Suprapubic skin (tissue), 4 donors: ENCODE results near the gene RWDD3.

ENCODE experiments used
- POLR2A ChIP-seq, 2 donors: fragments of 450-650 bp; IDR thresholded peaks; one replicate each; pipeline ENCODE4 v1.6.1; 2017; ENCODE audit warnings: antibody characterized with exemption in 2 of 2, mild to moderate bottlenecking in 2 of 2, moderate library complexity in 2 of 2
- POLR2AphosphoS5 ChIP-seq, 3 donors: sonication (generic); formaldehyde crosslinking; IDR thresholded peaks; one replicate each; pipeline ENCODE4 v1.6.1; 2017; ENCODE audit warnings: antibody characterized with exemption in 3 of 3
- TF ChIP-seq, protein P1 (sequence below), 2 donors: fragments of 200-600 bp in 1 of 2; fragments of 450-650 bp in 1 of 2; sonication (generic) in 1 of 2; IDR thresholded peaks; one replicate each; pipeline ENCODE4 v1.5.1; 2016 to 2019; ENCODE audit warnings: antibody characterized with exemption in 2 of 2, mild to moderate bottlenecking in 1 of 2, moderate library complexity in 1 of 2

DNA sequence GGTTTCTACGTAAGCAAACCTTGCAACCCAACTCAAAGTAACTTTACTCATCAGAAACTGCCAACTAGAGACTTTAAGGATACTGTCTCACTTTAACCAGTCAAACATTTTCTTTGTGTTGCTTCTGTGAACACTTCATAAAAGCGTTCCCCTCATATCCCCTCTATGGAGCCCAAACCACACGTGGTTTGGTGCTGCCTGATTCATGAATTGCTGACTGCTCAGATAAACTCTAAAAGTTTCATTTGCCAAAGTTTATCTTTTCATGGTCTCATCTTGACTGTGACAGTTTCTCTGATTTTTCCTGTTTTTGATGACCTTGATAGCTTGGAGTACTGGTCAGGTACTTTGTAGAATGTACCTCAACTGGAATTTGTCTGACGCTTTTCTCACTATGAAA is 14.6 kb upstream of the RWDD3 start:
- TF ChIP-seq, protein P1, sequence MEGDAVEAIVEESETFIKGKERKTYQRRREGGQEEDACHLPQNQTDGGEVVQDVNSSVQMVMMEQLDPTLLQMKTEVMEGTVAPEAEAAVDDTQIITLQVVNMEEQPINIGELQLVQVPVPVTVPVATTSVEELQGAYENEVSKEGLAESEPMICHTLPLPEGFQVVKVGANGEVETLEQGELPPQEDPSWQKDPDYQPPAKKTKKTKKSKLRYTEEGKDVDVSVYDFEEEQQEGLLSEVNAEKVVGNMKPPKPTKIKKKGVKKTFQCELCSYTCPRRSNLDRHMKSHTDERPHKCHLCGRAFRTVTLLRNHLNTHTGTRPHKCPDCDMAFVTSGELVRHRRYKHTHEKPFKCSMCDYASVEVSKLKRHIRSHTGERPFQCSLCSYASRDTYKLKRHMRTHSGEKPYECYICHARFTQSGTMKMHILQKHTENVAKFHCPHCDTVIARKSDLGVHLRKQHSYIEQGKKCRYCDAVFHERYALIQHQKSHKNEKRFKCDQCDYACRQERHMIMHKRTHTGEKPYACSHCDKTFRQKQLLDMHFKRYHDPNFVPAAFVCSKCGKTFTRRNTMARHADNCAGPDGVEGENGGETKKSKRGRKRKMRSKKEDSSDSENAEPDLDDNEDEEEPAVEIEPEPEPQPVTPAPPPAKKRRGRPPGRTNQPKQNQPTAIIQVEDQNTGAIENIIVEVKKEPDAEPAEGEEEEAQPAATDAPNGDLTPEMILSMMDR (IDR thresholded peaks at IDR 0.05): no peak
- no peak for TF ChIP-seq POLR2A (IDR thresholded peaks at IDR 0.05)
- TF ChIP-seq POLR2AphosphoS5 (IDR thresholded peaks at IDR 0.05): no peak
